Peyer's patch (tissue), 4 donors: ENCODE data around the gene SPATA2.

Experiments
- POLR2A ChIP-seq, 2 donors: fragments of 450-650 bp; IDR thresholded peaks; one replicate each; pipeline ENCODE4 v1.5.1; 2017; ENCODE audit warnings: antibody characterized with exemption in 2 of 2, mild to moderate bottlenecking in 2 of 2, moderate library complexity in 2 of 2
- TF ChIP-seq, protein P1 (sequence below), 6 experiments: fragments of 450-650 bp in 4 of 6; fragments of 200-600 bp in 2 of 6; sonication (generic) in 1 of 6; IDR thresholded peaks; one replicate each; pipeline ENCODE4 v1.5.1; 2017 to 2019; ENCODE audit warnings: antibody characterized with exemption in 6 of 6, mild to moderate bottlenecking in 3 of 6, moderate library complexity in 1 of 6

GRCh38 chr20:49871391-49871948 lies 43.9 kb downstream of the SPATA2 start:
- TF ChIP-seq, protein P1, sequence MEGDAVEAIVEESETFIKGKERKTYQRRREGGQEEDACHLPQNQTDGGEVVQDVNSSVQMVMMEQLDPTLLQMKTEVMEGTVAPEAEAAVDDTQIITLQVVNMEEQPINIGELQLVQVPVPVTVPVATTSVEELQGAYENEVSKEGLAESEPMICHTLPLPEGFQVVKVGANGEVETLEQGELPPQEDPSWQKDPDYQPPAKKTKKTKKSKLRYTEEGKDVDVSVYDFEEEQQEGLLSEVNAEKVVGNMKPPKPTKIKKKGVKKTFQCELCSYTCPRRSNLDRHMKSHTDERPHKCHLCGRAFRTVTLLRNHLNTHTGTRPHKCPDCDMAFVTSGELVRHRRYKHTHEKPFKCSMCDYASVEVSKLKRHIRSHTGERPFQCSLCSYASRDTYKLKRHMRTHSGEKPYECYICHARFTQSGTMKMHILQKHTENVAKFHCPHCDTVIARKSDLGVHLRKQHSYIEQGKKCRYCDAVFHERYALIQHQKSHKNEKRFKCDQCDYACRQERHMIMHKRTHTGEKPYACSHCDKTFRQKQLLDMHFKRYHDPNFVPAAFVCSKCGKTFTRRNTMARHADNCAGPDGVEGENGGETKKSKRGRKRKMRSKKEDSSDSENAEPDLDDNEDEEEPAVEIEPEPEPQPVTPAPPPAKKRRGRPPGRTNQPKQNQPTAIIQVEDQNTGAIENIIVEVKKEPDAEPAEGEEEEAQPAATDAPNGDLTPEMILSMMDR (IDR thresholded peaks at IDR 0.05): no peak
- no peak for TF ChIP-seq POLR2A (IDR thresholded peaks at IDR 0.05)
